GM18873 (cell line): Measurements from ENCODE around the gene RAB31.
"Not testable (repeated sequence)": the region's sequence is repeated elsewhere in the genome, so short reads cannot be mapped to it uniquely, and the experiment has no call there.

Experiments
- ATAC-seq: cut with Tn5 transposase; IDR thresholded peaks from one replicate; pipeline ENCODE4 v1.9.1; 2021; ENCODE audit warnings: mild to moderate bottlenecking, moderate library complexity, moderate number of reproducible peaks; ENCODE audit not compliant: unreplicated experiment, low FRiP score

Gene RAB31, protein sequence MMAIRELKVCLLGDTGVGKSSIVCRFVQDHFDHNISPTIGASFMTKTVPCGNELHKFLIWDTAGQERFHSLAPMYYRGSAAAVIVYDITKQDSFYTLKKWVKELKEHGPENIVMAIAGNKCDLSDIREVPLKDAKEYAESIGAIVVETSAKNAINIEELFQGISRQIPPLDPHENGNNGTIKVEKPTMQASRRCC

DNA sequence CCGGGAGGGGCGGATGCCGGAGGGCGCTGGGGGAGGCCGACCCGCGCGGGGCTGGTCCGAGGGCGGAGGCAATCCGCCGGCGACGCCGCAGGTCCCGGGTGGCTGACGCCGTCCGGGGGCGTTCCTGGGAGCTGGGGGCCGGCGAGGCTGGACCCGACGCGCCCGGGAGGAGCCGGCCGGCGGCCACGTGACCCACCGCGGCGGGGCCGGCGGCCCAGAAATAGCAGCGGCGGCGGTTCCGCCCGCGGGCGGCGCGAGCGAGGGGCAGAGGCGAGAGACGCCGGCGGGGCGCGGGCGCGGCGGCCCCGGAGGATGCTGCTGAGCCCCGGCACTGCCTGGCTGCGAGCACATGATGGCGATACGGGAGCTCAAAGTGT lies at the start of gene RAB31:
RAB31 (plus strand) TSS at position 245 of the 377 bp plus-strand sequence; CDS start at position 350, 105 bp downstream.
- ATAC-seq, result no peak

DNA sequence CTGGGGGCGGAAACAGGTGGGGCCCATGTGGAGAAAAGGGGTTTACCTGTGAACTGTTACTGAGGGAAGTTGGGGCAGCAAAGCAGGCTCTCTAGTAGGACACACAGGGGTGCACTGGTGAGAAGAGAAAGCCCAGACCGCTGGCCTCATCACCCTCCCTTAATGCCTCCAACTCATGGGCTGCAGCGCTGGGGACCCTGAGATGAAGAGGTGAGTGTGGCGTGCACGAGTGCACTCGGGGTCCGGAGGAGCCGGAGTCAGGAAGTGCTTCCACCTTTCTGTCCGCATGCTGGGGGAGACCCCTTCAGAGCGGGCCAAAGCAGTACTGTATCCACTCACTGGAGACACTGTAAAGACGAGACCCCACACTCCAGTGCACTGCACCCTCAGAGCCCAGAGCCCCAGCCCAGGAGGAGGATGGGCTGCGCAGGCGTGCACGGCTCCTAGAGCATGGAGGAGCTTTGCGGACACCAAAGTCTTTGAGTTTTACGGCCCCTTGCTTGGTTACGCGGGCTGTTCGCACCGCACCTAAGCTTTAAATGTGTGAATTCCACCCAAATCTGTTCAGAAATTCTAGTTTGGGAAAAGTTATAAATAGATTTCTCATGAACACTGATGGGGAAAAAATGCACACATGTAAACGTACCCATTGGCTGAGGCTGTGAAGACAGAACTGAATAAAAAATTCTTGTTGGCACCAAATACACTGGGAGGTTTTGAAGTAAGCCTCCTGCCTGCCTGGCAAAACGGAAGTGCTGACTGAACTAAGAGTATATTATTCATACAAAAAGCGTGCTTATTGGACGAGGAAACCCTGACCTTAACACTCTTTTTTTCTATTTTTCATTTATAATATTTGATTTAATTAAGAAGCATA lies 48.4 kb upstream of the RAB31 start:
- no peak for ATAC-seq

DNA sequence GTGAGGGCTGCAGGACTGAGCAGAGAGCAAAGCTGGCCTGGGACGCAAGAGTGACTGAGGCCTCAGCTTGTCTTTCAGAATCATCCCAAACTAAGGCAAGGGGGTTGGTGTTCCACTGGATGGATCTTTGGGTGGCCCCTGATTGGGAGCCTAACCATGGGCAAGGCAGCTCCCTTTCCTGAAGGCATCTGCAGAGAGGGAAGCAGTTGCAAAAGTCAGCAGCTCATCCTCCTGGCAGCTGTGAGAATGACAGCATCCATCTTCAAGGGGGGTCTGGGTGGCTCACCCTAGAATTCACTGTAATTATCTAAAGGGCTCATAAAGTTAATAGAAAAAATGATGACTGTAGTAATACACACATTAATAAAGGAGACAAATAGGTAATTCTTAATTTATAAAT lies 46.5 kb upstream of the RAB31 start:
- no peak for ATAC-seq

DNA sequence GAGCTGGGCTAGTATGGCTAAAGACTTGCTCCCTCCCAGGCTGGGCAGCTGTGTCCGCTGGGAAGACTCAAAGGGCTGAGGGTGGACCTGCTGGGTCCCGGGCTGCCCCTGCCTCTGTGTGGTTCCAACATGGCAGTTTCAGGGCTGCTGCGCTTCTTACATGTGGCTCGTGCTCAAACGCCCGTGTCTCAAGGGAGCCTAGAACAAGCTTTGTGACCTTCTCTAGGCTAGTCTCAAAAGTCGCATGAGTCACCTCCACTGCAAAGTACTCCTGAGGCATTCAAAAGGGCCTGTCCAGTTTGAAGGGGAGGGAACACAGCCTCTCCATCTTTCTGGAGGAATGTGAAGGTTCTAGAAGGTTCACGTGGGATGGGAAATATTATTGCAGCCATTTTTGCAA lies 44.7 kb upstream of the RAB31 start:
- ATAC-seq, result no peak

DNA sequence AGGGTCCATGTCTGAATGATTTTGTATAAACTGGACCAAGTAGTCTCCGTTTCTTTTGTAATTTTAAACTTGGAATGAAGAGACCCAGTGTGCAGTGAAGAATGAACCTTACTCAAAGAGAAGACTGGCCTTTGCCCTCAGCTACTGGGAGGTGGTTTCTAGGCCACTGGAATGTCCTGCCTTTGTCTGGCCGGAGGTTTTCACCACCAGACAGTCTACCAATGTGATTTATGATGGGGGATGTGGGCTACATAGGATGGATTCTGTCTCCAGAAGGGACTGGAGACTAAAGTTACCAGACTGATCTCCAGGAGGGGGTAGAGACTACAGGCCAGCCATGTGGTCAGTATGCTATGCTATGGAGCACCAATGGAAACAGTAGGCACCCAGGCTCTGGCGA lies 42.8 kb upstream of the RAB31 start:
- ATAC-seq, result no peak

DNA sequence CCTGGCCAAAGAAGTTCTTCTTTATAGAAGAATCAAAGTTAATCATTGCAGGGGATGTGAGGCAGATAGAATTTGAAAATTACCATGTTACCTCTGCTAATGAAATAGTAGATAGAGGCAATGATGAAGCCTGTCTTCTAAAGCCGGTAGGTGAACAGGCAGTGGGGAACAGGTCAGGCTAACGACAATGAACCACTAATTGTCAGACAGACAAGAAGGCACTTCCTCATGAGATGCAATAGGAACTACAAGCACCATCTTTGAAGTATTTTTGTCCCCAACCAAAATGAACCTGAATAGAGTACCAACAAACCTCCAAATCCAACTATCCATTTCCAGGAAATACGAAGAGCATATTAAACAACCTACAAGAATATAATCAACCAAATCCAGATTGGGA lies 41.6 kb upstream of the RAB31 start:
- no peak for ATAC-seq

DNA sequence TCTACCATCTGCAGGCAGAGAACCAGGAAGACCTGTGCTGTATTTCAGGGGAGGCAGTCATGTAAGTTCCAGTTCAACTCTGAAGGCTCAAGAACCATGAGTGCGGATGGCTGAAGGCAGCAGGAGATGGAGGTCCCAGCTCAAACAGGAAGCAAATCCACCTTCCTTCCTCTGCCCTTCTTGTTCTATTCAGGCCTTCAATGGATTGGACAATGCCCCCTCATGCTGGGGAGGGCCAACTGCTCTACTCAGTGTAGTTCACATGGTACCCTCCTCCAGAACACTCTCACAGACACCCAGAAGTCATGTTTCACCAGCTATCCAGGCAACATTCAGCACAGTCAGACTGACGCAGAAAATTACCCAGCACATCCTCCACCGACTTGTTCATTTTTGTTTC lies 39.1 kb upstream of the RAB31 start:
- no peak for ATAC-seq

DNA sequence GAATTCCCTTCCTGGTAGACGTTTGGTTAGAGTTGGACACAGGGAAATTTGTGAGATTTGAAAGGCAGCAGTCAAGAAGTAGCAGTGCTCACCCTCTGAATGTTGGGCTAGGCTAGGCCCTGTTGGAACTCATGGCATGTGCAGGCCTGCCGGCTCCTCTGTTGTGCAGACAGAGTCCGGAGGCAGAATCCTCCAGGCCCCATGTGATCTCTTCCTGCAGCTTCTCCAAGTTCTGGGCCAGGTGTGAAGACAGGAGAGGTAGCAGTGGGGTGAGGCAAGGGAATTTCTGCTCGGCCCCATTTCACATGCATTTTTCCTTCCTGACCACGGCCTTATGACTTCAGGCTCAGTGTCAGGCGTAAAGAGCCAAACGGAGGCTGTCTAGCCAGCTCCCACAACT lies 36.9 kb upstream of the RAB31 start:
- ATAC-seq, result no peak

DNA sequence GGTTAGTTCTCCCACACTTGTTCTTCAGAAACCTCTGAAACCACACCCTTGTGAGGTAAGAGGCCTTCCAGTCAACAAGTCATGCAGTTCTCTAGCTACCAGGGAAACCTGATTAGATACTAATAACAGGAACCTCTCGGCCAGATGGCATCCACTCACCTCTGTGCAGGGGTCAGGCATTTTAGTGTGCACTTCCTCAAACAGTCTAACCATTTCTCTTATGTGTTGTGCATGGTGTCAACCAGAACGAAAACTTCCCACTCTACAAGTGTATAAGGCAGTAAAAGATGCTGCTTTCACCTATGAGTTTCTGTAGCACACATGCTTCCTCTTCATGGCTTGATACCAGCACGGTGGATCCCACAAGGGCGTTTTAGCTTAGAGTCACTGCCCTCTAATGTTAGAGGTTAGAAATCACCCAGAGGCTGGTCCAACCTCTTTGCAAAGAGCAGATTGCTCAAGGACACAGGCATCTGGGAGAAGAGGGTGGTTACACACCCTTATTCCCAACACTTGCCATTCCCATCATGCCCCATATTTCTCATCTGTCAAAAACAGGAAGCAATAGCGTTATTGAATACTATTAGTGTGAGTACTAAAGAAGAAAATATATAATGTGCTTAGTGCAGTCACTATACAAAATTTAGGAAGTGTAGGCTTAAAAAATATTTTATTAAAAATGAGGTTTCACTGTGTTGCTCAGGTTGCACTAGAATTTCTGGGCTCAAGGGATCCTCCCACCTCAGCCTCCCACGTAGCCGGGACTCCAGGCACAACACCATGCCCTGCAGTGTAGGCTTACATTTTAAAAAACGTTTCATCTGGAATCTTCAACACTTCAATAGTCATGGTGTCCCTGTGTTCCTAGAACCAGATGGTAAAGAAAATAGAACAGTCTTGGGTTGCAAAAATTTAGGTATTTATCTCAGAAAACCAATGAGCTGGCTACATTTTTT lies 34.5 kb upstream of the RAB31 start:
- ATAC-seq, result peak; percentile 98

DNA sequence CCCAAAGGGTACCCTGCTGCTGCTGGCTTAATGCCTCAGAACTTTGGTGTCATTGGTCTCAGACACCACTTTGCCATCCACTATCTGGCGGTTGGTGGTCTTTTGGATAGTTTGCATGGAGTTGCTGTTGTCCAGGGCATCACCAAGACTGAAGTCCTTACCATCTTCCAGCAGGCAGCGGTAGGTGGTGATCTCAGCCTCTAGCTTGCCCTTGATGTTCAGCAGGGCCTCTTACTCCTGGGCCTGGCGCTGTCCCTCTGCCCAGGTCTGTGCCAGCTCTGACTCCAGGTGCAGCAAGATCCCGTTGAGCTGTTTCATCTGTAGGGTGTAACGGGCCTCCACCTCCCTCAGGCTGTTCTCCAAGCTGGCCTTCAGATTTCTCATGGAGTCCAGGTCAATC lies 29.9 kb upstream of the RAB31 start:
- not testable (repeated sequence) for ATAC-seq

DNA sequence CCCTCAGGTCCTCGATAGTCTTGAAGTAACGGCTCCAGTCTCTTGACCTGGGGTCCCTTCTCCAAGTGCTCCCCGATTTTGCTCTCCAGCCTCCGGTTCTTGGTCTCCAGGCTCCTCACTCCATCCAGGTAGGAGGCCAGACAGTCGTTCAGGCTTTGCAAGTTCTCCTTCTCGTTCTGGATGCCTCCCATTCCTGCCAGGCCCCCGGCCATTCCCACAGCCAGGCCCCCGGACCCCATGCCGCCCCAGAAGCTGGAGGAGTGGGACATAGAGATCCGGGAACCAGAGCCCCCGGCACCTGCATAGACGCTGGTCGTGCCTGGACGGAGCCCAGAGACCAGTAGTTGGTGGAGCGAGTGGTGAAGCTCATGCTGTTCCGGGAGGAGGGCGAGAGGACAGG lies 29.0 kb upstream of the RAB31 start:
- ATAC-seq, result no peak

DNA sequence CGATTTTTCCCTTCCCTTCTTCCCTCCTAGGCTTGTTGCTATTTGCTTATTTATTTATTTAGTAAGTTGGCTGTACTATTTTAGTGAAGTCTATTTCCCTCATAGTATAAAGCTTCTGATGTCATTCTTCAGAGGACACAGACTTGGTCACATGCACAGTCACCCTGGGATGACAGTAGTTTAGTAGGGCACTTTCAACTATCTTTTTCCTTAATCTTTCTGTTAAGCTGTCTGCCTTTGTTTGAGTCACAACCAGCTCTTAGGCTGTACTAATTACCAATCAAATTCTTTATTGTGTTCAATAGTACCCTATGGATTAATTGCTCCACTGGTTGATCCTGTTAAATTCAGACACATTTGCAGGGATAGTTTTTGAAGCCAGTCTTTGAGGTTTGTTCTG lies 26.9 kb upstream of the RAB31 start:
- ATAC-seq, result no peak

DNA sequence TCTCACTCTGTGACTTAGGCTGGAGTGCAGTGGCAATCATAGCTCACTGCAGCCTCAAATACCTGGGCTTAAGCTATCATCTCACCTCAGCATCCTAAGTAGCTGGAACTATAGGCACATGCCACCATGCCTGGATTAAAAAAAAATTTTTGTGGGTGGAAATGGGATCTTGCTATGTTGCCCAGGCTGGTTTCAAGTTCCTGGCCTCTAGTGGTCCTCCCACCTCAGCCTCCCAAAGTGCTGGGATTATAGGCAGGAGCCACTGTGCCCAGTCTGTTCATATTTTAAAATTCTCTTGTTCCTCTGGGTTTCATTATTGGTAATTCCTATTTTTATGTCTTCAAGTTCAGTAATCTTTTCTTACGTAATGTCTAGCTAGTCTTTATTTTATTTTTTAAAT lies 25.5 kb upstream of the RAB31 start:
- ATAC-seq, result no peak

DNA sequence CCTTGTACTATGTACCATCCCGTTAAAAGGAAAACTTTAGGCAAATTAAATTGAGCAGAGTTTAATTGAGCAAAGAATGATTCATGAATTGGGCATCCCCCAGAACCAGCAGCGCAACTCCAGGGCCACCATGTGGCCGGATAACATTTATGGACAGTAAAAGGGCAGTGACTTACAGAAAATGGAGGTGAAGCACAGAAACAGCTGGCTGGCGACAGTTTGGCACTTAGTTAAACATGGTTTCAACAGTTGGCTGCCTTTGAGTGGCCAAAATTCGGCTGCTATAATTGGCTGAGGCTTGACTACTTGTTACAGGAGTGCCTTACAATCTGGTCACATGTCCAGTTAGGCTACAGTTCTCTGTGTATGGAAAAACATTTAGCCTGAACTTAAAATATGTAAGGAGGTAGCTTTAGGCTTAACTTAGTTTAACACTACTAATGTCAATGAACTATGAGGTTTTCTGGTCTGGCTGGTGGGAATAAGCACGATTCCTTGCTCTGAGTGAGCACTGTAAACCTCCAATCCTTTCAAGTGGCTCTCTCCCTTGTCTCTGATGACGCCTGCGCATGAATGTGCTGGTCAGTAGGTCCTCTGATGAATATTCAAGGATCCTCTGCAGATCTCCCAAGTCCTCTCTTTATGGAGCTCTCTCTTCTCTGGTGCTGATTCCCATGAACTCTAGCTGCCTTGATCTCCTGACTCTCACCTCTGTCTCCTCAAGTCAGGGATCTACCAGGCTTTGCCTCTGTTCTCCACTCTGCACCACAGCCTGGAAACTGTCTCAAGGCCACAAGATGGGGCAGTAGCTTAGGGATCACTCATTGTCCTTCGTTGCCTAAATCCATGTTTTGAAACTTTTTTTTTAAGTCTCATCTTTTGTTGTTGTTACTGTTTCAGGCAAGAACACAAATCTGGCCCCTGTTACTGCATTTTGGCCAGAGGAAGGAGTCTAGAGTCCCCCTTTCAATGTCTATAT lies 24.4 kb upstream of the RAB31 start:
- no peak for ATAC-seq

DNA sequence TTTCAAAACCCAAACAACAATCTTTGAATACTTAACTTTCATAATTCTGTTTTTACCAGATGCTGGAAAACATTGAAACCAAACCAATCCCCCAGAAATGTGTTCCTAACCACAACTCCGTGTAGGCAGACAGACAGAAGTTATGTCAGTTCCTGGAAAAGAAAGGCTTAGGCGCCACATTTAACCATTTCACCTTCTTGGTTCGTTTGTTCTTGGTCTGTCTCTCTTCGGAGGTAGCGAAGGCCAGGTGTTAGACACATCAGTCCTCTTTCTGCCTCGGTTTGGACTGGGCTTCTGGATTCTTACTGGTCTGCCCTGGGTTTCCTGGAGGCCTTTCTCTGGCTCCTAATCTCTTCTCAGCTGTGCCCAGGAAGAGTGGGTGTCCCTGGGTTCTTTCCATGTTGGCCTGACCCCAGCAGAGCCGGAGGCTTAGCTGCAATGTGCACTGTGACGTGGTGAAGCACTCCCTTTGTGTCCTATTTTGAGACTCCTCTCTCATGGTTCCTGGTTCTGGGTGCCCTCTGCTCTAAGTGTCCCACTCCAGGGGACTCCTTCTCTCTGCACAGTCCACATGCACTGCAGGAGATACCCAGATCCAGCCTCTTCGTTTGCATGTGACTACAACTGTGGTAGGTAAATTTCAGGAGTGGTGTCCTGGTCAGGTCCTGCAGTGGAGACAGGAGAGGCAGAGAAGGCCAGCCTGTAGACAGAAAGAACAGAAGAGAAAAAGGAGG lies 23.1 kb upstream of the RAB31 start:
- ATAC-seq, result no peak

DNA sequence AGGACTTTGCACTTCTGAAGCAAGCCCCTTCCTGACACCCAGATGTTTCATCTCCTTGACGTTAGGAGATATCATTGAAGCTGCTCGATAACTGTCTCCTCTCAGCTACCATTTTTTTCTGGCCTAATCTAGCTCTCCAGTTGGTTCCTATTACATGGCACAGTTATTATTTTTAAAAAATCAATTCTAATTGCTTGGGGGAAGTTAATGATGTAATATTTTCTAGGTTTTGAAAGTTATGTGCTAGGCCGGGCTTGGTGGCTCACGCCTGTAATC lies 22.5 kb upstream of the RAB31 start:
- no peak for ATAC-seq

DNA sequence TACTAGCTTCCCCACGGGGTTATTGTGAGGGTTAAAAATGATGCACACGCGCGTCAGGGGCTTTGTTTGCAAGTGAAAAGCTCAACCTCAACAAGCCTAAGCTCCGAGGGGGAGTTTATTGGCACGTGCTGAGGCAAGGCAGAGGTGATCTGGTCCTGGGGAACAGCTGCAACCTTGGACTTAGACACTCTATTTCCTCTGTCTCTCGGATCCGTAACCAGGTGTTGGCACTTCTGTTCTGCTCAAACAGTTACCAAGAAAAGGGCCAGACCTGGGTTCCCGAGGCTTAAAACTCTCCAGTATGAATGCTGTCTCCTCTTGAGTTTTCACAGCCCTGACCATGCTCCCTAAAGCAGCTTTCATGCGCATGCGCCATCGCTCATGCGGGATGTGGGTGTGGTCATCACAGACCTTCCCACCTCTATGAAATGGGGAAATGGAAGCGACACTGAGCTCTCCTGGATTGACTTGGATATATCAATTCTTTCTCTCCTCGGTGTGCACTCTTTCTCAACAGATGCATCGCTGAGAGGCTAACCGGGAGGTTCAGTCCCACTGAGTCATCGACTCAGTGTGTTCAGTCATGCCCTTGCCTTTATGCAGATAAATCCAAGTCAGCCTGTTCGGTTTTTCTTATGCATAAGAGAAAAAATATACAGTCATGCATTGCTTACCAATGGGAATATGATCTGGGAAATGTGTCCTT lies 19.9 kb upstream of the RAB31 start:
- ATAC-seq, result no peak

DNA sequence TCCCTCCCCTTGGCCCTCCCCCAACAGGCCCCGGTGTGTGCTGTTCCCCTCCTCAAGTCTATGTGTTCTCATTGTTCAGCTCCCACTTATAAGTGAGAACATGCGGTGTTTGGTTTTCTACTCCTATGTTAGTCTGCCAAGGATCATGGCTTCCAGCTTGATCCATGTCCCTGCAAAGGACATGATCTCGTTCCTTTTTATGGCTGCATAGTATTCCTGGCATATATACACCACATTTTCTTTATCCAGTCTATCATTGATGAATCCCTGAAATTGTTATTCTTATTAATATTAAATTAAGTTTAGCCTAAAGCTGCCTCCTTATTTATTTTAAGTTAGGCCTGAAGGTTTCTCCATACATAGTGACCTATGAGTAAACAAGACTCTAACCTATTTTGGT lies 18.8 kb upstream of the RAB31 start:
- ATAC-seq, result no peak
